IPS DF 4.7 (cell line): ENCODE measurements around the gene WDR83.

ENCODE experiments used
- DNase-seq: peaks from one replicate; pipeline ENCODE4 v3.0.0-alpha.2; 2013; ENCODE audit warnings: low spot score; ENCODE audit errors: extremely low read depth

WDR83 gene

GRCh38 chr19:12715102-12715501, 48.5 kb downstream of the WDR83 start:
- no peak for DNase-seq

- no peak for DNase-seq
Measured at GRCh38 chr19:12715929-12716328, 49.3 kb downstream of the WDR83 start.

- no peak for DNase-seq
Measured at GRCh38 chr19:12720296-12720695, 53.7 kb downstream of the WDR83 start.

DNA sequence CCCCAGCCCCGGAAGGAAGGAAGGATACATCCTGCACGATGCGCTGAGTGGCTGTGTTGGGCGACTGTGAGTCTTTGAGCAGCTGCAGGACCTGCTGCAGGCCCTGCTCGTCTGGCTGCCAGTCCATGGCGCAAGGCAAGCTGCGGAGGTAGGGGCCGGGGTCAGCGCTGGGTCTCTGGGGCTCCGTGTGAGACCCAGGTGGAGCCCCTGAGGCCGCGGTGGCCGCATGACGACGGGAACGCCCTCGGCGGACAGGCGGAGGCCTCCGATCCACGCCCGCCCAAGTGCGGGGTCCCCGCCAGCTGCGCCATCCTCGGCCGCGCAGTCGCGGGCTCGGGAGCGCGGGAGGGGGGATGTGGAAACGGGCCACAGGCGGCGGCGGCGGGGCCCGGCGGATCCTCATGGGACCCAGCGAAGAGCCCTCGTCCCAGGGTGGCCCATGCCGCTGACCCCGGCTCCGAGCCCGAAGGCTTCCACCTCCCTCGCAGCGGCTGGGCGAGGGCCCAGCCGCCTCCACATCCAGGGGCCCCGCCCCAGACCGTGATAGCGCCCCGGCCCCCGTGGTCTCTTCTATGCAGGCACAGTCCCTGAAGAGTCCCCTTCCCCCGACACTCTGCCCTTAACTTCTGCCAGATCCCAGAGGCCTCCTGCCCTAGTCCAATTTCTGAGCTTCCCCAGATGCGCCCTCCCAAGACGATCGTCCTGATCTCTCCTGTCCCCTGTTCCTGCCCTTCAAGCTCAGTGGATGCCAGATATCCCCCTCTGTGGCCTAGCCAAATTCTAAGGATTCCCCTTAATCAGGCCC, 54.4 kb downstream of the WDR83 start:
- no peak for DNase-seq

DNA sequence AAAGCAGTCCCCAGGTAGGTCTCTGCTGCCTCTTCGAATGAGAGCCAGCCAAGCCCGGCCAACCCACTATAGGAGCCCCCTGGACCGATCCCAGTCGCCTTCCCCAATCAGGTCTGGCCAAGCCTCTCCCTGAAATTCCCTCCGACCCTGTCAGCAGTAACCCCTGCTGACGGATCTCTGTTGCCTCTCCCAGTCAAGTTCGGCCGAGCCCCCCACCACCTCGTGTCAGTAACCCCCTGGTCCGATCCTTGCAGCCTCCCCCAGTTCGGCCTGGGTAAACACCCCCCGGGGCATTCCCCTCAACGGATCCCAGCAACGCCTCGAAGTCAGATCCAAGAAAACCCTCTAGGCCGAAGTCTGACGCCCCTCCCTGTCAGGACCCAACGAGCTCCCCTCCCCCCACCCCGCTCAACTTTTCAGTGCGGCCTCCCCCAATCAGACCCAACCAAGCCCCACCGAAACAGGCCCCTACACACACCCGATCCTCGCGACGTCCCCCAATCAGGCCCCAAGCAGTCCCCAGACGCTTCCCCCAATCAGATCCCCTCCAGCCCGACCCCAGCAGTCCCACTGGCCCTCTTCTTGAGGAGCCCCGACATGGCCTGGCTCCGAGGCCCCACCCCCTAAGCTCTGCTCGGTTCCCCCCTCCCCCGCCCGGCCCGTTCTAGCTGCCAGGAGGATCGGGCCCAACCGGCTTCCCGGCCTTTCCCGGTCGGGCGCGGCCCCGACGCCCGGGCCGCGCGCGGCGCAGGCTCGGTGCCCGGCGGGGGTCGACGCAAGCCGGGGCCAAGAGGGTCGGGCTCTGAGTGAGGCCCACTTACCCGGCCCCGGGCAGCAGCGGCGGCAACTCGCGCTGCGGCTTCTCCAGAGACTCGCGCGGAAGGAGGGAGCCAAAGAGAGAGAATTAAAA, 55.3 kb downstream of the WDR83 start:
- no peak for DNase-seq

GRCh38 chr19:12722566-12723380, 56.2 kb downstream of the WDR83 start:
- no peak for DNase-seq

GRCh38 chr19:12723381-12723640, 56.7 kb downstream of the WDR83 start:
- DNase-seq = no peak

DNA sequence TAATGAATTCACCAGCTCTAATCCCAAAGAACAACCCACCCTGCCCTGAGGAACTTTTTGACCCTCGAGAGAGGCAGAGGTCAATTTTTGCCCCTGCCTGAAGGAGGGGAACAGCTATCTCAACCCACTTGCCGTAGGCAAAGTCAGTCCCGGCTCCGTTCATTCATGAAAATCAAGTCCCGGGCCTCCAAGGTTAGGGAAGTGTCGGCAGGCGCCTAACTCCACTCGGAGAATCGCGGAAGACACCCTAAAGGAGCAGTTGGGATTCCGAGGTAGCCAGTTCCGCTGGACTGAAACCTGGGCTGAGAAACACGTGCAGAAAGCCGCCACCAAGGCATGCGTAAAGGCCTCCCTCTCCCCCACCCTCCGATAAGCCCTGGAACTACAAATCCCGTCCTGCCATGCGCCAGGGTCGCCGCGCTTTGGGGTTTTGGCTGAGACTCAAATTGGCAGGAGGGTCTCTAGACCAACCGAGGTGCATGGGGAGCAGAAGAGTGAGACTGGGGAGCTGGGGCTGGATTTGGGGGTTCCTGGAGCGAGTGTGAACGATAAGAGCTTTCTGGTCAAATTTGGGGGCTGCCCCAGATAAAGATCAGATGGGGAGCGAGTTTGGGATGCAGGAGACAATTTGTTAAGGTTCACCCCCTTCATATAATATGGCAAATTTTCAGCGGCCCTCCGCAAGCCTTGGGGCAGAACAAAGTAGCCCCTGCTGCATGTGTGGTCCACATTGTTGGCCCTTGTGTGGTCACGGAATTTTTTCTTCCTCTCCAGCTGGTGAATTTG, 57.2 kb downstream of the WDR83 start, which contains the start of gene TNPO2:
TSS of gene TNPO2 (minus strand) at position 292 of the 786 bp plus-strand sequence. CDS start 2,955 bp downstream, outside the sequence.
- no peak for DNase-seq
